ENCODE results near the gene PDZRN4. TPM values are rescaled to one million over a fixed set of nuclear protein-coding genes. Genes with fewer than 3 reads are reported as not detected.

Gene PDZRN4
- total and polyA plus RNA-seq, 2 experiments from 2014 or later, result 0.90 TPM; not detected in 1

DNA sequence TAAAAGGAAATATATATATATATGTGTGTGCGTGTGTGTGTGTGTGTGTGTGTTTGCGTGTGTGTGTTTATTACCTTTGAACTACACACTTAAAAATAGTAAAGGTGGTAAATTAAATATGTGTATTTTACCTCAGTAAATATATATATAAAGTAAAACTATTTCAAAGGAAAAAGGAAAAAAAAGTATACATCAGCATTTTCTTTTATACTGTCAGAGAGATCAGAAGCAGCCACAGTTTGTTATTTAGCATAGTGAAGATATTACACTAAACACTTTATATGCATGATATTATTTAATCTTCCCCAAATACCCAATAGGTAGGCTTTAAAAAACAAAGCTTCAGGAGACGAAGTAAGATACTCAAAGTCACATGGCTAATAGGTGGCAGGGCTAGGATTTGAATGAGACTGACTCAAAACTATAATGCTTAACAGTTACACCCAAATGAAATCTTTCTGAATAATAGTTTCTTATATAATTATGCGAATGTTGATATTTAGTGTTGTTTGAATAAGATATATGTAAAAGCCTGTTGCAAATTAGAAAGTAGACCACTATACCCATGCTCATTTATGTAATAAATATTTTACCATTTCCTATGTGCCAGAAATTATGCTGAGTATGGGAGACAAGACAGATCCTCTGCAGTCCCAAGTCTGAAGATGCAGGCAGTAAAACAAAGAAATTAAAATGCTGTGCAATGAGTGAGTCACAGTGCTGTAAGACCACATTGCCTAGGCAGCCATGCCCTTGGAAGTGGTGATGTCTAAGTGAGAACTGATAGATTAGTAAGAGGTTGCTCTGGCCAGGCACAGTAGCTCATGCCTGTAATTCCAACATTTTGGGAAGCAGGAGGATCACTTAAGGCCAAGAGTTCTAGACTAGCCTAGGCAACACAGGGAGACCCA is 66.1 kb downstream of the PDZRN4 start:
- Histone ChIP-seq H4K20me1 (replicated peaks; ENCODE audit: insufficient read depth) (no peaks in the 10 kb centered on the region), H3K27ac (ENCODE audit: low read depth) (no peak overlapping the region), H3F3A (replicated peaks; ENCODE audit: low read depth) (no peaks in the 10 kb centered on the region), H3K4me3 (no peak overlapping the region), H3K9me2 (ENCODE audit: insufficient read depth) (0 out of 2 replicates have a peak, but pooled peaks cover 6% of the 10 kb centered on the region), H2AFZ (no peak overlapping the region), H3K36me3 (ENCODE audit: insufficient read depth) (no peaks in the 10 kb centered on the region), H3K4me2 (no peak overlapping the region), H3K79me2 (replicated peaks; ENCODE audit: insufficient read depth) (no peaks in the 10 kb centered on the region), H3K4me1 (ENCODE audit: insufficient read depth) (no peaks in the 10 kb centered on the region), H3K27me3 (ENCODE audit: insufficient read depth) (no peaks in the 10 kb centered on the region)
- H3K4me1 Mint-ChIP-seq, result no peaks in the 10 kb centered on the region
- ATAC-seq (no peak), DNase-seq (ENCODE audit: low spot score) (no peak)
- no peaks in the 10 kb centered on the region for H3K27me3 Mint-ChIP-seq (ENCODE audit: insufficient read depth, low read depth, poor library complexity)
- 0 out of 3 replicates have a peak, but pooled peaks cover 3% of the 10 kb centered on the region for H3K9me3 Mint-ChIP-seq
- no peak overlapping the region for H3K27ac Mint-ChIP-seq
- H3K36me3 Mint-ChIP-seq (ENCODE audit: low read depth), result no peaks in the 10 kb centered on the region
- no peak overlapping the region for H3K4me3 Mint-ChIP-seq
- no peak for TF ChIP-seq CREB1 (CRISPR knock-in tag; IDR thresholded peaks at IDR 0.05; ENCODE audit: low read depth)
- no peak for TF ChIP-seq JUNB (IDR thresholded peaks at IDR 0.05; ENCODE audit: unreplicated experiment)
- TF ChIP-seq ZNF114 (CRISPR knock-in tag; IDR thresholded peaks at IDR 0.05), result no peak
- TF ChIP-seq EZH2phosphoT487 (IDR thresholded peaks at IDR 0.05; ENCODE audit: unreplicated experiment), result no peak
- TF ChIP-seq, protein P1, sequence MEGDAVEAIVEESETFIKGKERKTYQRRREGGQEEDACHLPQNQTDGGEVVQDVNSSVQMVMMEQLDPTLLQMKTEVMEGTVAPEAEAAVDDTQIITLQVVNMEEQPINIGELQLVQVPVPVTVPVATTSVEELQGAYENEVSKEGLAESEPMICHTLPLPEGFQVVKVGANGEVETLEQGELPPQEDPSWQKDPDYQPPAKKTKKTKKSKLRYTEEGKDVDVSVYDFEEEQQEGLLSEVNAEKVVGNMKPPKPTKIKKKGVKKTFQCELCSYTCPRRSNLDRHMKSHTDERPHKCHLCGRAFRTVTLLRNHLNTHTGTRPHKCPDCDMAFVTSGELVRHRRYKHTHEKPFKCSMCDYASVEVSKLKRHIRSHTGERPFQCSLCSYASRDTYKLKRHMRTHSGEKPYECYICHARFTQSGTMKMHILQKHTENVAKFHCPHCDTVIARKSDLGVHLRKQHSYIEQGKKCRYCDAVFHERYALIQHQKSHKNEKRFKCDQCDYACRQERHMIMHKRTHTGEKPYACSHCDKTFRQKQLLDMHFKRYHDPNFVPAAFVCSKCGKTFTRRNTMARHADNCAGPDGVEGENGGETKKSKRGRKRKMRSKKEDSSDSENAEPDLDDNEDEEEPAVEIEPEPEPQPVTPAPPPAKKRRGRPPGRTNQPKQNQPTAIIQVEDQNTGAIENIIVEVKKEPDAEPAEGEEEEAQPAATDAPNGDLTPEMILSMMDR (conservative IDR thresholded peaks at IDR 0.05; ENCODE audit: low read depth in 2 of 2), result no peak
- no peak for TF ChIP-seq ZNF331 (CRISPR knock-in tag; IDR thresholded peaks at IDR 0.05; ENCODE audit: low read depth)
- TF ChIP-seq, protein P2, sequence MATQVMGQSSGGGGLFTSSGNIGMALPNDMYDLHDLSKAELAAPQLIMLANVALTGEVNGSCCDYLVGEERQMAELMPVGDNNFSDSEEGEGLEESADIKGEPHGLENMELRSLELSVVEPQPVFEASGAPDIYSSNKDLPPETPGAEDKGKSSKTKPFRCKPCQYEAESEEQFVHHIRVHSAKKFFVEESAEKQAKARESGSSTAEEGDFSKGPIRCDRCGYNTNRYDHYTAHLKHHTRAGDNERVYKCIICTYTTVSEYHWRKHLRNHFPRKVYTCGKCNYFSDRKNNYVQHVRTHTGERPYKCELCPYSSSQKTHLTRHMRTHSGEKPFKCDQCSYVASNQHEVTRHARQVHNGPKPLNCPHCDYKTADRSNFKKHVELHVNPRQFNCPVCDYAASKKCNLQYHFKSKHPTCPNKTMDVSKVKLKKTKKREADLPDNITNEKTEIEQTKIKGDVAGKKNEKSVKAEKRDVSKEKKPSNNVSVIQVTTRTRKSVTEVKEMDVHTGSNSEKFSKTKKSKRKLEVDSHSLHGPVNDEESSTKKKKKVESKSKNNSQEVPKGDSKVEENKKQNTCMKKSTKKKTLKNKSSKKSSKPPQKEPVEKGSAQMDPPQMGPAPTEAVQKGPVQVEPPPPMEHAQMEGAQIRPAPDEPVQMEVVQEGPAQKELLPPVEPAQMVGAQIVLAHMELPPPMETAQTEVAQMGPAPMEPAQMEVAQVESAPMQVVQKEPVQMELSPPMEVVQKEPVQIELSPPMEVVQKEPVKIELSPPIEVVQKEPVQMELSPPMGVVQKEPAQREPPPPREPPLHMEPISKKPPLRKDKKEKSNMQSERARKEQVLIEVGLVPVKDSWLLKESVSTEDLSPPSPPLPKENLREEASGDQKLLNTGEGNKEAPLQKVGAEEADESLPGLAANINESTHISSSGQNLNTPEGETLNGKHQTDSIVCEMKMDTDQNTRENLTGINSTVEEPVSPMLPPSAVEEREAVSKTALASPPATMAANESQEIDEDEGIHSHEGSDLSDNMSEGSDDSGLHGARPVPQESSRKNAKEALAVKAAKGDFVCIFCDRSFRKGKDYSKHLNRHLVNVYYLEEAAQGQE (IDR thresholded peaks at IDR 0.05; ENCODE audit: unreplicated experiment), result no peak
- no peak for TF ChIP-seq EZH2 (IDR thresholded peaks at IDR 0.05; ENCODE audit: low read depth, unreplicated experiment)
- TF ChIP-seq, protein P3, sequence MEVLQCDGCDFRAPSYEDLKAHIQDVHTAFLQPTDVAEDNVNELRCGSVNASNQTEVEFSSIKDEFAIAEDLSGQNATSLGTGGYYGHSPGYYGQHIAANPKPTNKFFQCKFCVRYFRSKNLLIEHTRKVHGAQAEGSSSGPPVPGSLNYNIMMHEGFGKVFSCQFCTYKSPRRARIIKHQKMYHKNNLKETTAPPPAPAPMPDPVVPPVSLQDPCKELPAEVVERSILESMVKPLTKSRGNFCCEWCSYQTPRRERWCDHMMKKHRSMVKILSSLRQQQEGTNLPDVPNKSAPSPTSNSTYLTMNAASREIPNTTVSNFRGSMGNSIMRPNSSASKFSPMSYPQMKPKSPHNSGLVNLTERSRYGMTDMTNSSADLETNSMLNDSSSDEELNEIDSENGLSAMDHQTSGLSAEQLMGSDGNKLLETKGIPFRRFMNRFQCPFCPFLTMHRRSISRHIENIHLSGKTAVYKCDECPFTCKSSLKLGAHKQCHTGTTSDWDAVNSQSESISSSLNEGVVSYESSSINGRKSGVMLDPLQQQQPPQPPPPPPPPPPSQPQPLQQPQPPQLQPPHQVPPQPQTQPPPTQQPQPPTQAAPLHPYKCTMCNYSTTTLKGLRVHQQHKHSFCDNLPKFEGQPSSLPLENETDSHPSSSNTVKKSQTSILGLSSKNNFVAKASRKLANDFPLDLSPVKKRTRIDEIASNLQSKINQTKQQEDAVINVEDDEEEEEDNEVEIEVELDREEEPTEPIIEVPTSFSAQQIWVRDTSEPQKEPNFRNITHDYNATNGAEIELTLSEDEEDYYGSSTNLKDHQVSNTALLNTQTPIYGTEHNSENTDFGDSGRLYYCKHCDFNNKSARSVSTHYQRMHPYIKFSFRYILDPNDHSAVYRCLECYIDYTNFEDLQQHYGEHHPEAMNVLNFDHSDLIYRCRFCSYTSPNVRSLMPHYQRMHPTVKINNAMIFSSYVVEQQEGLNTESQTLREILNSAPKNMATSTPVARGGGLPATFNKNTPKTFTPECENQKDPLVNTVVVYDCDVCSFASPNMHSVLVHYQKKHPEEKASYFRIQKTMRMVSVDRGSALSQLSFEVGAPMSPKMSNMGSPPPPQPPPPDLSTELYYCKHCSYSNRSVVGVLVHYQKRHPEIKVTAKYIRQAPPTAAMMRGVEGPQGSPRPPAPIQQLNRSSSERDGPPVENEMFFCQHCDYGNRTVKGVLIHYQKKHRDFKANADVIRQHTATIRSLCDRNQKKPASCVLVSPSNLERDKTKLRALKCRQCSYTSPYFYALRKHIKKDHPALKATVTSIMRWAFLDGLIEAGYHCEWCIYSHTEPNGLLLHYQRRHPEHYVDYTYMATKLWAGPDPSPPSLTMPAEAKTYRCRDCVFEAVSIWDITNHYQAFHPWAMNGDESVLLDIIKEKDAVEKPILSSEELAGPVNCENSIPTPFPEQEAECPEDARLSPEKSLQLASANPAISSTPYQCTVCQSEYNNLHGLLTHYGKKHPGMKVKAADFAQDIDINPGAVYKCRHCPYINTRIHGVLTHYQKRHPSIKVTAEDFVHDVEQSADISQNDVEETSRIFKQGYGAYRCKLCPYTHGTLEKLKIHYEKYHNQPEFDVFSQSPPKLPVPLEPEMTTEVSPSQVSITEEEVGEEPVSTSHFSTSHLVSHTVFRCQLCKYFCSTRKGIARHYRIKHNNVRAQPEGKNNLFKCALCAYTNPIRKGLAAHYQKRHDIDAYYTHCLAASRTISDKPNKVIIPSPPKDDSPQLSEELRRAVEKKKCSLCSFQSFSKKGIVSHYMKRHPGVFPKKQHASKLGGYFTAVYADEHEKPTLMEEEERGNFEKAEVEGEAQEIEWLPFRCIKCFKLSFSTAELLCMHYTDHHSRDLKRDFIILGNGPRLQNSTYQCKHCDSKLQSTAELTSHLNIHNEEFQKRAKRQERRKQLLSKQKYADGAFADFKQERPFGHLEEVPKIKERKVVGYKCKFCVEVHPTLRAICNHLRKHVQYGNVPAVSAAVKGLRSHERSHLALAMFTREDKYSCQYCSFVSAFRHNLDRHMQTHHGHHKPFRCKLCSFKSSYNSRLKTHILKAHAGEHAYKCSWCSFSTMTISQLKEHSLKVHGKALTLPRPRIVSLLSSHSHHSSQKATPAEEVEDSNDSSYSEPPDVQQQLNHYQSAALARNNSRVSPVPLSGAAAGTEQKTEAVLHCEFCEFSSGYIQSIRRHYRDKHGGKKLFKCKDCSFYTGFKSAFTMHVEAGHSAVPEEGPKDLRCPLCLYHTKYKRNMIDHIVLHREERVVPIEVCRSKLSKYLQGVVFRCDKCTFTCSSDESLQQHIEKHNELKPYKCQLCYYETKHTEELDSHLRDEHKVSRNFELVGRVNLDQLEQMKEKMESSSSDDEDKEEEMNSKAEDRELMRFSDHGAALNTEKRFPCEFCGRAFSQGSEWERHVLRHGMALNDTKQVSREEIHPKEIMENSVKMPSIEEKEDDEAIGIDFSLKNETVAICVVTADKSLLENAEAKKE (CRISPR knock-in tag; IDR thresholded peaks at IDR 0.05), result no peak
- TF ChIP-seq POLR2AphosphoS5 (IDR thresholded peaks at IDR 0.05; ENCODE audit: low read depth), result no peak
- TF ChIP-seq STAT1 (IDR thresholded peaks at IDR 0.05; ENCODE audit: unreplicated experiment), result no peak
- TF ChIP-seq, protein P4, sequence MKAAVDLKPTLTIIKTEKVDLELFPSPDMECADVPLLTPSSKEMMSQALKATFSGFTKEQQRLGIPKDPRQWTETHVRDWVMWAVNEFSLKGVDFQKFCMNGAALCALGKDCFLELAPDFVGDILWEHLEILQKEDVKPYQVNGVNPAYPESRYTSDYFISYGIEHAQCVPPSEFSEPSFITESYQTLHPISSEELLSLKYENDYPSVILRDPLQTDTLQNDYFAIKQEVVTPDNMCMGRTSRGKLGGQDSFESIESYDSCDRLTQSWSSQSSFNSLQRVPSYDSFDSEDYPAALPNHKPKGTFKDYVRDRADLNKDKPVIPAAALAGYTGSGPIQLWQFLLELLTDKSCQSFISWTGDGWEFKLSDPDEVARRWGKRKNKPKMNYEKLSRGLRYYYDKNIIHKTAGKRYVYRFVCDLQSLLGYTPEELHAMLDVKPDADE (IDR thresholded peaks at IDR 0.05), result no peak
- no peak for TF ChIP-seq NANOG (IDR thresholded peaks at IDR 0.05; ENCODE audit: borderline replicate concordance)
